Heart left ventricle (tissue), 16 donors: ENCODE data around the gene PYGL. TPM values are rescaled to one million over a fixed set of nuclear protein-coding genes. Genes with fewer than 3 reads are reported as not detected.

Experiments
- ATAC-seq, 4 donors: fragments of 200-7000 bp; cut with Tn5 transposase; one replicate each; pipeline ENCODE4 v1.9.1; 2020 to 2022; ENCODE audit warnings: moderate library complexity in 4 of 4, mild to moderate bottlenecking in 3 of 4, moderate number of reproducible peaks in 1 of 4
- DNase-seq, 5 donors: peaks; one replicate each; pipeline ENCODE4 v3.0.0-alpha.2; 2020
- H3K27ac ChIP-seq, 12 donors: fragments of 200-600 bp; sonication (generic) in 4 of 12; one replicate each; pipeline versions ENCODE4 v1.5.0 to v1.8.0; 2016 to 2022; ENCODE audit warnings: mild to moderate bottlenecking in 2 of 12
- H3K27me3 ChIP-seq, 9 donors: fragments of 200-600 bp; sonication (generic) in 2 of 9; one replicate each; pipeline versions ENCODE4 v1.5.1 to v1.8.0; 2016 to 2022; ENCODE audit warnings: mild to moderate bottlenecking in 3 of 9
- H3K36me3 ChIP-seq, 9 donors: fragments of 200-600 bp; sonication (generic) in 2 of 9; one replicate each; pipeline versions ENCODE4 v1.5.0 to v1.8.0; 2018 to 2022; ENCODE audit warnings: mild to moderate bottlenecking in 2 of 9
- H3K4me1 ChIP-seq, 12 donors: fragments of 200-600 bp; sonication (generic) in 4 of 12; one replicate each; pipeline versions ENCODE4 v1.5.0 to v1.8.0; 2016 to 2022; ENCODE audit warnings: mild to moderate bottlenecking in 3 of 12
- H3K4me3 ChIP-seq, 12 donors: fragments of 200-600 bp; sonication (generic) in 4 of 12; one replicate each; pipeline versions ENCODE4 v1.5.0 to v1.8.0; 2017 to 2022; ENCODE audit warnings: mild to moderate bottlenecking in 9 of 12, moderate library complexity in 4 of 12
- H3K9me3 ChIP-seq, 12 donors: fragments of 200-600 bp; sonication (generic) in 4 of 12; one replicate each; pipeline versions ENCODE4 v1.5.0 to v1.8.0; 2016 to 2022; ENCODE audit warnings: mild to moderate bottlenecking in 1 of 12
- POLR2A ChIP-seq, 2 donors: fragments of 450-650 bp; IDR thresholded peaks; one replicate each; pipeline ENCODE4 v1.6.1; 2017; ENCODE audit warnings: antibody characterized with exemption in 2 of 2, mild to moderate bottlenecking in 2 of 2, moderate library complexity in 2 of 2
- WGBS, 4 donors: extraction: QIAGEN DNeasy Blood & Tissue Kit in 2 of 4; methylation state at CpG; one replicate each; pipeline versions ENCODE4 v1.1.5 to v1.1.7; 2013 to 2018; 5-methylcytosine and 5-hydroxymethylcytosine counted together
- intact Hi-C, 10 donors: fragments of 100-400 bp; cut with DNase I; formaldehyde crosslinking; loops; one replicate each; pipeline versions ENCODE4 v1.11.1 to v1.14.2; 2022
- polyA plus RNA-seq, 2 donors: library from polyadenylated mRNA; stranded (reverse); fragments of 200-250 nt; gene quantifications; one replicate each; pipeline ENCODE4 v1.2.3, GENCODE V29; 2013
- total RNA-seq, 9 donors: library from RNA; depleted of rRNA in 2 of 9; stranded (reverse); fragments of >200 nt in 2 of 9; fragmentation: NEBNext Ultra II Directional in 3 of 9; extraction: Animal tissue kit (Norgen Biotek cat#: 25700) in 3 of 9; gene quantifications; one replicate each; pipeline versions ENCODE4 v1.1.0 to v1.2.4, GENCODE V29; 2016 to 2023
- TF ChIP-seq, protein P1 (sequence below), 12 donors: fragments of 200-600 bp; sonication (generic) in 4 of 12; IDR thresholded peaks; one replicate each; pipeline versions ENCODE4 v1.5.0 to v1.8.0; 2018 to 2022; ENCODE audit warnings: antibody characterized with exemption in 12 of 12, mild to moderate bottlenecking in 5 of 12
- donor health status: ischemic (EF 13 %, LVEDD 7.1; RV severe dilation, severe dysfunction).
- donor health status: healthy with polysubstance abuse.
- donor health status: DM: no; HTN: yes; CAD: no.
- donor health status: DM: no; HTN: no; CAD: no.
- donor health status: ischemic (EF 25% LVEDD 6.9; RV normal size, moderate dysfunction).
- donor health status: ischemic (EF 25% LVEDD 5.7; RV mildly dilated, moderate dysfunction).
- donor health status: healthy.
- donor health status: DM: yes; HTN: yes; CAD: no.
- donor health status: ischemic (EF 35%, LVEDD 5.7; RV mildly dilated, moderate dysfunction).
- donor health status: nonischemic (EF 11% LVEDD 7.7; RV severe dilation, severe dysfunction).
- donor health status: DM: yes; HTN: yes; CAD: no.
- donor health status: PGD.
- donor health status: ischemic (EF 29% LVEDD 5.4; RV normal size, mild dysfunction).
- donor health status: nonischemic (EF 23%, LVEDD 6.1; RV moderate dilation, normal function).

PYGL gene
- total and polyA plus RNA-seq, 11 donors, result 2.3 to 25.5 (median 6.7) TPM

DNA sequence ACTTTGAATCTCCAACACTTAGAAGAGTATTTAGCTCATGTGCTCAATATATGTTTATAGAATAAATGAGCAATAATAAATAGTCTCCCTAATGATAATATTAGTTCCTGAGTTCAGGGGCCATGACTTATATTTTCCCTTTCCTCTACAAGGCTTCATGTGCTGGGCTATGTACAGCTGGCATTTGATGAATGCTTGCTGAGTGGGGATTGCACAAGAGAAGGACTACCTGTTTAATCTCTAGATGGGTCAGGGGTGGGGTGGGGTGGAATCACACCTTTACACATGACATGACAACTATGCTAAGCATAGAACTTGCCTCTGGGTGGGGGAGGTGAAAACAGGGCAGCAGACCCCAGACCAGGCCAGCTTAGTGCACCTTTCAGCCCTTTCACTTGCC, 80.0 kb downstream of the PYGL start:
- ATAC-seq (no peak), DNase-seq (no peak)
- peaks cover 0 to 16% (median 4%) of the 10 kb centered on the region in 12 donors for H3K4me1 ChIP-seq
- H3K36me3 ChIP-seq, result no peaks in the 10 kb centered on the region
- H3K4me3 ChIP-seq, result no peak overlapping the region
- TF ChIP-seq POLR2A (IDR thresholded peaks at IDR 0.05), result no peak
- no peaks in the 10 kb centered on the region for H3K9me3 ChIP-seq
- intact Hi-C loops, result loop anchor here in 9 of 10 donors (5.0 to 10.0 kb wide), 6 partner anchors 72 to 262 kb away; no protein-coding TSS in a partner anchor
- H3K27ac ChIP-seq, result no peak overlapping the region
- H3K27me3 ChIP-seq, result no peaks in the 10 kb centered on the region

DNA sequence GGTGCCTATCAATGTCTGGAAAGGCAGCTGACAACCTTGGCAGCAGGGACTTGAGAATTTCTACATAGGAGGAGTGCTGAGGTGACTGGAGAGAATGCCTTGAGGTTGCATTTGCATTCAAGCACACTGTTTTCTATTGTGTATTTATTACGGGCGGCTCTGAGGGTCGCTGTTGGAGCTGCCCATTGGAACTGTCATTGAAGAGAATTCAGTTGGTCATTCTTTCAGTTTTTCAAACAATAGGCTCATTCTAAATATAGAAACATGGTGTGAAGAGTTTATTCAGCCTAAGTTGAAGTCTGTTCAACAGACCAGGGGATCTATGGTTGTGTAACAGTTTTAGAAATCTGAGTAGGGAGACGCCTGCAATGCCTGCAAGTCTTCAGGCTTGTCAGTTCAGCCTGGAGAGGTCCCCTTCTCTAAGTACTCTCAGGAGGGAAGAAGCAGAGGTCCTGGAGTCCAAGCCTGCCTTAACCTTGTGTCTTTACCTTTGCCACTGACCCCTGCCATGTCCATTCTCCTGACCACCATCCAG, 82.2 kb downstream of the PYGL start:
- Histone ChIP-seq H3K4me3 (no peak overlapping the region), H3K4me1 (peaks cover 0 to 18% (median 6%) of the 10 kb centered on the region in 12 donors), H3K36me3 (no peaks in the 10 kb centered on the region), H3K9me3 (no peaks in the 10 kb centered on the region), H3K27me3 (no peaks in the 10 kb centered on the region), H3K27ac (no peak overlapping the region)
- DNase-seq (no peak), ATAC-seq (no peak)
- WGBS, 4 donors, result 66 to 73% (median 70%) methylated on average over 4 of the region's 4 CpGs
- TF ChIP-seq POLR2A (IDR thresholded peaks at IDR 0.05), result no peak
- TF ChIP-seq, protein P1, sequence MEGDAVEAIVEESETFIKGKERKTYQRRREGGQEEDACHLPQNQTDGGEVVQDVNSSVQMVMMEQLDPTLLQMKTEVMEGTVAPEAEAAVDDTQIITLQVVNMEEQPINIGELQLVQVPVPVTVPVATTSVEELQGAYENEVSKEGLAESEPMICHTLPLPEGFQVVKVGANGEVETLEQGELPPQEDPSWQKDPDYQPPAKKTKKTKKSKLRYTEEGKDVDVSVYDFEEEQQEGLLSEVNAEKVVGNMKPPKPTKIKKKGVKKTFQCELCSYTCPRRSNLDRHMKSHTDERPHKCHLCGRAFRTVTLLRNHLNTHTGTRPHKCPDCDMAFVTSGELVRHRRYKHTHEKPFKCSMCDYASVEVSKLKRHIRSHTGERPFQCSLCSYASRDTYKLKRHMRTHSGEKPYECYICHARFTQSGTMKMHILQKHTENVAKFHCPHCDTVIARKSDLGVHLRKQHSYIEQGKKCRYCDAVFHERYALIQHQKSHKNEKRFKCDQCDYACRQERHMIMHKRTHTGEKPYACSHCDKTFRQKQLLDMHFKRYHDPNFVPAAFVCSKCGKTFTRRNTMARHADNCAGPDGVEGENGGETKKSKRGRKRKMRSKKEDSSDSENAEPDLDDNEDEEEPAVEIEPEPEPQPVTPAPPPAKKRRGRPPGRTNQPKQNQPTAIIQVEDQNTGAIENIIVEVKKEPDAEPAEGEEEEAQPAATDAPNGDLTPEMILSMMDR (IDR thresholded peaks at IDR 0.05), result no peak
- intact Hi-C loops, result loop anchor here in 9 of 10 donors (5.0 to 10.0 kb wide), 6 partner anchors 70 to 260 kb away; no protein-coding TSS in a partner anchor

DNA sequence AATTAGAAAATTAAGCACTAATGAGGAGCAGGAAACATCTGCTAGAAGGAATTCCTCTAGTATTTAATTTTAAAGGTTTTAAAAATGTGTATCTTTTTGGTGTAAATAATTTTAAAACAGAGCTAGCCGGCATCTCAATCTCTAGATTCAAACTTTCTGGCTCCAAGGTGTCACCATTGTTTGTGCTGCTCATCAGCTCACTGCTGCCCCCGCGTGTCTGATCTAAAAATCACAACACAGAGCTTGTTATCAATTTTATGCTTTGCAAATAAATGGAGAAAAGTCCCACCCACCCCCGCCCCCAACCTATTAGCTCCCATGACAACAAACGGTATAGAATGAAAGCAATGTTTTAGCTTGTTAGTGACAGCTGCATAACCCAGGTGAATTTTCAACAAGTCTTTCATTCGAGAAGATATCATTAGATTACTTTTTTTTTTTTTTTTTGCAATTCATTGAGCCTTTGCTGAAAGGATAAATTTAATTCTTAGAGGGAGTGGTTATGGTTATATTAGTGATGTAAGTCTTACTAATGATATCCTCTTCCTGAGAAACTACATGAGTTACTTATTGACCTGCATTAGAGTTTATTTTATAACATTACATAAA, 83.7 kb downstream of the PYGL start:
- Histone ChIP-seq H3K4me1 (peaks cover 0 to 14% (median 6%) of the 10 kb centered on the region in 12 donors), H3K27me3 (no peaks in the 10 kb centered on the region), H3K9me3 (no peaks in the 10 kb centered on the region), H3K27ac (peak overlapping the region in 9 of 12 donors; percentile 8 to 86 (median 63)), H3K4me3 (peak overlapping the region; percentile 12 to 73 (median 56)), H3K36me3 (no peaks in the 10 kb centered on the region)
- intact Hi-C loops, result loop anchor here in 9 of 10 donors (2.0 to 10.0 kb wide), 7 partner anchors 68 to 258 kb away; no protein-coding TSS in a partner anchor
- peak; percentile 64 to 78 (median 77) for DNase-seq
- WGBS, 4 donors, result 3 to 6% (median 6%) methylated on average over 6 of the region's 6 CpGs
- peak; percentile 57 to 82 (median 70) for ATAC-seq
- TF ChIP-seq, protein P1 (IDR thresholded peaks at IDR 0.05), result peak; percentile 66 to 86 (median 79)
- no peak for TF ChIP-seq POLR2A (IDR thresholded peaks at IDR 0.05)

GRCh38 chr14:50859296-50859624, 85.0 kb downstream of the PYGL start:
- intact Hi-C loops, result loop anchor here in 2 of 10 donors (5.0 kb wide), 1 partner anchor 77 kb away; no protein-coding TSS in a partner anchor
- no peaks in the 10 kb centered on the region for H3K9me3 ChIP-seq
- WGBS, 4 donors, result 0 to 3% (median 0%) methylated on average over 1 of the region's 1 CpG
- peak overlapping the region in 9 of 12 donors; percentile 8 to 86 (median 63) for H3K27ac ChIP-seq
- H3K36me3 ChIP-seq, result no peaks in the 10 kb centered on the region
- TF ChIP-seq POLR2A (IDR thresholded peaks at IDR 0.05), result no peak
- TF ChIP-seq, protein P1 (IDR thresholded peaks at IDR 0.05), result no peak
- peak in 2 of 4 donors; percentile 4 to 21 for ATAC-seq
- no peaks in the 10 kb centered on the region for H3K27me3 ChIP-seq
- H3K4me3 ChIP-seq, result peak overlapping the region in 11 of 12 donors; percentile 29 to 73 (median 56)
- DNase-seq, result no peak
- peaks cover 0 to 11% (median 6%) of the 10 kb centered on the region in 12 donors for H3K4me1 ChIP-seq
